NB4 (cell line): ENCODE measurements around the gene STRIP2.

Experiments used
- DNase-seq: peaks from one replicate; pipeline ENCODE4 v3.0.0; 2010; ENCODE audit warnings: low read depth
- H3K4me3 ChIP-seq: one replicate; pipeline ENCODE4 v1.5.1; 2011; ENCODE audit warnings: mild to moderate bottlenecking, low read depth, low read length, moderate library complexity
- CTCF ChIP-seq: IDR thresholded peaks from one replicate; pipeline ENCODE4 v1.5.1; 2012; ENCODE audit warnings: low read depth, low read length
- MAX ChIP-seq: IDR thresholded peaks from 2 replicates; pipeline ENCODE4 v1.6.1; 2011; ENCODE audit warnings: low read depth, low read length
- MYC ChIP-seq: IDR thresholded peaks from 2 replicates; pipeline ENCODE4 v1.6.1; 2011; ENCODE audit warnings: low read depth, low read length
- POLR2A ChIP-seq: IDR thresholded peaks from 2 replicates; pipeline ENCODE4 v1.6.1; 2011; ENCODE audit warnings: mild to moderate bottlenecking; ENCODE audit not compliant: insufficient read length; ENCODE audit errors: extremely low read depth

Gene STRIP2

DNA sequence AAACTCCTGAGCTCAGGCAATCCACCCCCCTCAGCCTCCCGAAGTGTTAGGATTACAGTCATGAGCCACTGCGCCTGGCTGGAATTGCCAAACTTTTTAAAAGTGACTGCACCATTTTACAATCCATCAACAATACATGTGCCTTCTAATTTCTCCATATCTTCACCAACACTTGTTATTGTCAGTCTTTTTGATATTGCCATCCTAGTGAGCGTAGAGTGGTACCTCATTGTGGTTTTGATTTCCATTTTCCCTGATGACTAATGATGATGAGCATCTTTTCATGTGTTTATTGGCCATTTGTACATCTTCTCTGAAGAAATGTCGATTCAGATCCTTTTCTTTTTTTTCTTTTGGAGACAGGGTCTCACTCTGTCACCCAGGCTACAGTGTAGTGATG lies 21.7 kb upstream of the STRIP2 start:
- H3K4me3 ChIP-seq: no peak overlapping the region
- TF ChIP-seq MYC (no peak), CTCF (no peak), MAX (no peak), POLR2A (no peak)
- DNase-seq: no peak

DNA sequence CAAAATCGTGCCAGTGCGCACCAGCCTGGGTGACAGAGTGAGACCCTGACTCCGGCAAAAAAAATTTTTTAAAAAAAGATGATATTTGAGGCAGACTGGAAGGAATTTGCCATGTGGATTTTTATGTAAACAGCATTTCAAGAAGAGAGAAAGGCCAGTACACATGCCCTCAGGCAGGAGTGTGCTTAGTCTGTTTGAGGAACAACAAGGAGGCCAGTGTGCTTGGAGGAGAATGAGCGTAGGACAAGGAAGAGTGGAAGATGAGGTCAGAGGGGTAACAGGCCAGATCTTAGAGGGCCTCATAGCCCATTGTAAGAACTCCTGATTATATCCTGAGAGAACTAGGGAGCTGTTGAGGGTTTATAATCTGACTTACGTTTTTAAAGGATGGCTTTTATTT lies 17.2 kb upstream of the STRIP2 start:
- H3K4me3 ChIP-seq: no peak overlapping the region
- DNase-seq: no peak
- TF ChIP-seq CTCF: no peak
- no peak for TF ChIP-seq POLR2A
- TF ChIP-seq MAX: no peak
- no peak for TF ChIP-seq MYC

- H3K4me3 ChIP-seq: no peak overlapping the region
- DNase-seq: no peak
- TF ChIP-seq CTCF (no peak), MYC (no peak), POLR2A (no peak)
Measured at GRCh38 chr7:129421717-129422250, 12.4 kb upstream of the STRIP2 start.

- no peak overlapping the region for H3K4me3 ChIP-seq
- no peak for DNase-seq
- TF ChIP-seq MAX (no peak), CTCF (no peak), MYC (no peak), POLR2A (no peak)
Measured at GRCh38 chr7:129422727-129423126, 11.5 kb upstream of the STRIP2 start.

- TF ChIP-seq MAX (no peak), POLR2A (no peak), CTCF (no peak), MYC (no peak)
- no peak overlapping the region for H3K4me3 ChIP-seq
- DNase-seq: no peak
Measured at GRCh38 chr7:129423700-129424410, 10.4 kb upstream of the STRIP2 start.
